Mesothelial cell of epicardium (in vitro differentiated cells): ENCODE results near the gene CDK4. TPM values are rescaled to one million over a fixed set of nuclear protein-coding genes. Genes with fewer than 3 reads are reported as not detected.

Experiments
- DNase-seq, 2 experiments: peaks; one replicate each; pipeline ENCODE4 v3.0.0; 2021; ENCODE audit warnings: low spot score in 2 of 2; ENCODE audit not compliant: unreplicated experiment in 2 of 2
- H3K27ac Mint-ChIP-seq: 2 replicates; pipeline ENCODE4 v1.8.0; 2021; ENCODE audit warnings: mixed read lengths
- H3K27me3 Mint-ChIP-seq: 2 replicates; pipeline ENCODE4 v1.8.0; 2021; ENCODE audit warnings: low read depth, mixed read lengths
- H3K36me3 Mint-ChIP-seq: 2 replicates; pipeline ENCODE4 v1.8.0; 2021; ENCODE audit warnings: mixed read lengths
- H3K4me1 Mint-ChIP-seq: 2 replicates; pipeline ENCODE4 v1.8.0; 2021; ENCODE audit warnings: mixed read lengths
- H3K4me3 Mint-ChIP-seq: 2 replicates; pipeline ENCODE4 v1.8.0; 2021; ENCODE audit warnings: mild to moderate bottlenecking, moderate library complexity, mixed read lengths
- H3K9me3 Mint-ChIP-seq: 2 replicates; pipeline ENCODE4 v1.8.0; 2021; ENCODE audit warnings: mixed read lengths
- total RNA-seq: library from RNA; stranded (reverse); gene quantifications from 3 replicates; pipeline ENCODE4 v1.2.1, GENCODE V29; 2021
- TF ChIP-seq, protein P1 (sequence below): fragments of 200-600 bp; sonication (generic); IDR thresholded peaks from one replicate; pipeline ENCODE4 v1.5.0; 2021; ENCODE audit warnings: antibody characterized with exemption; ENCODE audit not compliant: unreplicated experiment

Gene CDK4
- total RNA-seq, 1 donor from 2014 or later: 171 TPM

DNA sequence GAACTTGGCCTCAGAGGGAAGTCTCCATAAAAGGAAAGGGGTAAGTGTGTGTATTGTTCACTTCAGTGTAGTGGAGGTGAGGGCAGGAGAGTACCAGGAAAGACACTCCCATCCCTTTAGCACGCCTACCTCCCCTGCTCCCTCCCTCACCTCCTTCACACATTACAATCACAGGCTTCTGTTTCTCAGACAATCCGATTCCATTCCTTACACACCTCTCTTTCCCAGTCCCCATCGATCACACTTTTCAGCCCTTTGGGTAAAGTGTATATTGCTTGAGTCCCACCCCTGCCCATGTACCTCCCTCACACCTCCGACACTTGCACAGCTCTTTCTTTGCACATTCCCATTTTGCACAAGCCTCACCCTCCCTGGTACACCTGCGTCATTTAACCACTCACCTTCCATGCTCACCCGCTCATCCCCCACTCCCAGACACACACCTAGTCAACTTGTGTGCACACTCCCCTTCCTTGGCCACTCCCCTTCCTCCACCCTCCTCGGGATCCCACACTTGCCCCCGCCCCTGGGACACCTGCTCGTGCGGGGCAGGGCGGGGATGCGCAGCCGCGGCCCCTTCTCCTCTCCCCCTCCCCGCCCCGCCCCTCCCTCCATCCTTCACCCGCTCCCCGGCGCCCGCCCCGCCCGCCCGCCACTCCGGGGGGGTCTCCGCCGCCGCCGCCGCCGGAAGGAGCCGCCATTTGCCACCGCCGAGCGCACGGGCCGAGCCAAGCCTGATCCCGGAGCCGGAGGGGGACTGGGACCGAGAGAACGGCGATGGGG, 2.5 kb upstream of the CDK4 start, which contains the start of gene MARCHF9:
TSS of gene MARCHF9 (plus strand) at position 693 of the 783 bp plus-strand sequence. CDS start 426 bp downstream, outside the sequence.
- H3K27ac Mint-ChIP-seq: peak within 1 kb of the TSS; percentile 64
- peaks cover 55% of the 10 kb centered on the region for H3K27me3 Mint-ChIP-seq
- peaks cover 18% of the 10 kb centered on the region for H3K36me3 Mint-ChIP-seq
- TF ChIP-seq, protein P1, sequence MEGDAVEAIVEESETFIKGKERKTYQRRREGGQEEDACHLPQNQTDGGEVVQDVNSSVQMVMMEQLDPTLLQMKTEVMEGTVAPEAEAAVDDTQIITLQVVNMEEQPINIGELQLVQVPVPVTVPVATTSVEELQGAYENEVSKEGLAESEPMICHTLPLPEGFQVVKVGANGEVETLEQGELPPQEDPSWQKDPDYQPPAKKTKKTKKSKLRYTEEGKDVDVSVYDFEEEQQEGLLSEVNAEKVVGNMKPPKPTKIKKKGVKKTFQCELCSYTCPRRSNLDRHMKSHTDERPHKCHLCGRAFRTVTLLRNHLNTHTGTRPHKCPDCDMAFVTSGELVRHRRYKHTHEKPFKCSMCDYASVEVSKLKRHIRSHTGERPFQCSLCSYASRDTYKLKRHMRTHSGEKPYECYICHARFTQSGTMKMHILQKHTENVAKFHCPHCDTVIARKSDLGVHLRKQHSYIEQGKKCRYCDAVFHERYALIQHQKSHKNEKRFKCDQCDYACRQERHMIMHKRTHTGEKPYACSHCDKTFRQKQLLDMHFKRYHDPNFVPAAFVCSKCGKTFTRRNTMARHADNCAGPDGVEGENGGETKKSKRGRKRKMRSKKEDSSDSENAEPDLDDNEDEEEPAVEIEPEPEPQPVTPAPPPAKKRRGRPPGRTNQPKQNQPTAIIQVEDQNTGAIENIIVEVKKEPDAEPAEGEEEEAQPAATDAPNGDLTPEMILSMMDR: no peak
- peak within 1 kb of the TSS; percentile 79 for H3K4me3 Mint-ChIP-seq
- H3K9me3 Mint-ChIP-seq: no peaks in the 10 kb centered on the region
- DNase-seq: no peak
- peaks cover 45% of the 10 kb centered on the region for H3K4me1 Mint-ChIP-seq

DNA sequence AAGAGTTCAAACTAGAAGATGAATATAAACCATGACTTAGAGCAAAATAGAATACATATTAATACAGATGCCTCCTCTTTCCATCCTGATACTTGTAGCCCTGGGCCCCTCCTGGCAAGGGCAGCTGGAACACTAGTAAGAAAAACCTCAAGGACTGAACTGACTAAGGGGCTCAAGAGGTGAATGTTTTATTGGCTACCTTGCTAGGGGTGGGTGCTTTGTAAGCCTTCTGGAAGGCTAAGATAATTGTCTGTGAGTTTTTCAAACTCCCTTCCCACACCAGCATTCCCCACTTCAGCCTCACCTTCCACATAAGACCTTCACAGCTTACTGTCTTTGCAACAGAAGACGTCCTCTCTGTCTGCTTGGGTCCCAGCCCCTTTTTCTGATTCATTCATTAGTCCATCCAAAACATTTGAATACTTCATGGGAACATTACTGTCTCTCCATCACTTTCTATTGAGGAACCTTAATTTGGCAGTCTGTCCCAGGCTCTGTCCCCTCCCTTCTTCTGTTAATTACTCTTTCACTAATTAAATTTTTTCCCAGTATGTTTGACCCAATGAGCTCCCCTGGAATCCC, 1.7 kb upstream of the CDK4 start:
- Mint-ChIP-seq H3K36me3 (peaks cover 24% of the 10 kb centered on the region), H3K9me3 (no peaks in the 10 kb centered on the region), H3K4me3 (peak overlapping the region; percentile 79), H3K27ac (peak overlapping the region; percentile 64), H3K27me3 (peaks cover 49% of the 10 kb centered on the region), H3K4me1 (peaks cover 45% of the 10 kb centered on the region)
- TF ChIP-seq, protein P1: no peak
- DNase-seq: no peak

DNA sequence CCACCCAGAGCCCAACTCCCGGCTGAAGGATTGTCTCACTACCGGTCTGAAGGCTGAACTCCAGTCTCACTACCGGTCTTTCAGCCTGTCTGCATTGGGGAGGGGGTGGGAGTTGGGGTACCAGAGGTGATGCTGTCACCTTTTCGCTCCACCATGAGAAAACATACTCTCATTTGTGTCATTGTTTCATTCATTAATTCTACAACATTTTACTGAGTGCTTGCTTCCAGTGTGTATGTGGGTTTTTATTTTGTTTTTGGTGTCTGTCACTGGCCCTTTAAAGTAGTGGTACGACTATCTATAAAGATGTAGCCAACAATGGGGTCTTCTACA, 524 bp upstream of the CDK4 start:
- TF ChIP-seq, protein P1: no peak
- peaks cover 37% of the 10 kb centered on the region for H3K27me3 Mint-ChIP-seq
- H3K9me3 Mint-ChIP-seq: no peaks in the 10 kb centered on the region
- H3K36me3 Mint-ChIP-seq: peaks cover 24% of the 10 kb centered on the region
- DNase-seq: no peak
- peak overlapping the region; percentile 90 for H3K4me3 Mint-ChIP-seq
- H3K27ac Mint-ChIP-seq: peak overlapping the region; percentile 78
- H3K4me1 Mint-ChIP-seq: peaks cover 45% of the 10 kb centered on the region

DNA sequence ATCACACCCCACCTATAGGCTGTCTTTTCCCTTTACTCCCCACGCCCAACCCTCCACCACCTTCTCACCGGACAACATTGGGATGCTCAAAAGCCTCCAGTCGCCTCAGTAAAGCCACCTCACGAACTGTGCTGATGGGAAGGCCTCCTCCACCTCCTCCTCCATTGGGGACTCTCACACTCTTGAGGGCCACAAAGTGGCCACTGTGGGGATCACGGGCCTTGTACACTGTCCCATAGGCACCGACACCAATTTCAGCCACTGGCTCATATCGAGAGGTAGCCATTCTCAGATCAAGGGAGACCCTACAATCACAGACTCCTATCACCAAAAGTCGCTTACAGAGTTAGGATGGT, 700 bp downstream of the CDK4 start:
- TF ChIP-seq, protein P1: no peak

DNA sequence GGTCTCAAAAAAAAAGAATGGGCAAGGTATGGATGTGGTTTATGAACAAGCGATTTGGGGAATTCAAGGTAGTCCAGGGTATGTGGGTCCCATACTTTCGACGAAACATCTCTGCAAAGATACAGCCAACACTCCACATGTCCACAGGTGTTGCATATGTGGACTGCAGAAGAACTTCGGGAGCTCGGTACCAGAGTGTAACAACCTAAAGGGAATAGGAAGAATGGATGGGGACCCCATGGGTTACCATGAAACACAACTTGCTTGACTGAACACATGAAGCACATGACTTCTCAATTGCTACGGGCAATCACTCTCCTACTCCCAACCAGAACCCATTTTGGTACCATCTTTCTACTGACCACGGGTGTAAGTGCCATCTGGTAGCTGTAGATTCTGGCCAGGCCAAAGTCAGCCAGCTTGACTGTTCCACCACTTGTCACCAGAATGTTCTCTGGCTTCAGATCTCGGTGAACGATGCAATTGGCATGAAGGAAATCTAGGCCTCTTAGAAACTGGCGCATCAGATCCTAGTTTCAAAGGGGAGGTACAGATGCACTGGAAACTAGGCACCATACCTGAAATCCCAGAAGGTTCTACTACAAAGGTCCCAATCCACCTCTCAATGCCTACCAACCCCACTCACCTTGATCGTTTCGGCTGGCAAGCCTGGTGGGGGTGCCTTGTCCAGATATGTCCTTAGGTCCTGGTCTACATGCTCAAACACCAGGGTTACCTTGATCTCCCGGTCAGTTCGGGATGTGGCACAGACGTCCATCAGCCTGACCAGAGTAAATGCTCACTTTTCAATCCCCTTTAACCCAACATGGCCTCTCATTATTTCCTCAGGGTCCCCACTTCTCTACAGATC, 1.3 kb downstream of the CDK4 start:
- no peak for DNase-seq
- peaks cover 42% of the 10 kb centered on the region for H3K4me1 Mint-ChIP-seq
- no peaks in the 10 kb centered on the region for H3K9me3 Mint-ChIP-seq
- H3K27me3 Mint-ChIP-seq: peaks cover 22% of the 10 kb centered on the region
- H3K36me3 Mint-ChIP-seq: peaks cover 38% of the 10 kb centered on the region
- H3K4me3 Mint-ChIP-seq: peak overlapping the region; percentile 90
- TF ChIP-seq, protein P1: no peak
- H3K27ac Mint-ChIP-seq: peak overlapping the region; percentile 97

More for the DNA sequence above, 700 bp downstream of the CDK4 start:
- Mint-ChIP-seq H3K36me3 (peaks cover 34% of the 10 kb centered on the region), H3K27me3 (peaks cover 28% of the 10 kb centered on the region), H3K9me3 (no peaks in the 10 kb centered on the region), H3K27ac (peak overlapping the region; percentile 97), H3K4me1 (peaks cover 40% of the 10 kb centered on the region), H3K4me3 (peak overlapping the region; percentile 90)
- DNase-seq: no peak
